Lung (tissue), 12 donors: ENCODE measurements around the gene GLB1L2. TPM values are rescaled to one million over a fixed set of nuclear protein-coding genes. Genes with fewer than 3 reads are reported as not detected.

Experiments
- ATAC-seq: fragments of 200-7000 bp; cut with Tn5 transposase; one replicate; pipeline ENCODE4 v1.9.1; 2020; ENCODE audit warnings: moderate number of reproducible peaks; ENCODE audit not compliant: insufficient read depth, low FRiP score
- DNase-seq, 3 donors: peaks; one replicate each; pipeline ENCODE4 v3.0.0-alpha.2; 2013 to 2017
- H3K27ac ChIP-seq, 2 donors: one replicate each; pipeline ENCODE4 v1.5.1; 2013; ENCODE audit warnings: mild to moderate bottlenecking in 2 of 2, moderate library complexity in 2 of 2, control low read depth in 1 of 2, inconsistent platforms in 1 of 2, low read depth in 1 of 2, low read length in 1 of 2
- H3K27me3 ChIP-seq, 3 donors: one replicate each; pipeline ENCODE4 v1.5.1; 2013; ENCODE audit warnings: low read length in 2 of 3; ENCODE audit not compliant: control insufficient read depth in 3 of 3, insufficient read depth in 3 of 3
- H3K36me3 ChIP-seq, 4 donors: one replicate each; pipeline ENCODE4 v1.5.1; 2013; ENCODE audit warnings: low read length in 4 of 4, mild to moderate bottlenecking in 1 of 4, moderate library complexity in 1 of 4; ENCODE audit not compliant: control insufficient read depth in 4 of 4, insufficient read depth in 4 of 4
- H3K4me1 ChIP-seq, 5 donors: one replicate each; pipeline ENCODE4 v1.5.1; 2013; ENCODE audit warnings: low read length in 5 of 5, mild to moderate bottlenecking in 2 of 5, moderate library complexity in 1 of 5; ENCODE audit not compliant: control insufficient read depth in 5 of 5, insufficient read depth in 5 of 5
- H3K4me3 ChIP-seq: one replicate; pipeline ENCODE4 v1.5.1; 2013; ENCODE audit warnings: mild to moderate bottlenecking, control low read depth, moderate library complexity
- H3K9ac ChIP-seq, 2 donors: one replicate each; pipeline ENCODE4 v1.5.1; 2013; ENCODE audit warnings: low read length in 2 of 2, control low read depth in 1 of 2; ENCODE audit not compliant: insufficient read depth in 1 of 2
- H3K9me3 ChIP-seq, 4 donors: one replicate each; pipeline ENCODE4 v1.5.1; 2013; ENCODE audit warnings: low read length in 3 of 4, mild to moderate bottlenecking in 1 of 4, moderate library complexity in 1 of 4; ENCODE audit not compliant: control insufficient read depth in 4 of 4, insufficient read depth in 3 of 4
- CTCF ChIP-seq: IDR thresholded peaks from 2 replicates; pipeline ENCODE4 v1.5.1; 2012; ENCODE audit warnings: mild to moderate bottlenecking; ENCODE audit errors: control extremely low read depth, extremely low read depth
- WGBS, 2 donors: extraction: QIAGEN DNeasy Blood & Tissue Kit; methylation state at CpG; one replicate each; pipeline ENCODE4 v1.1.7; 2013; 5-methylcytosine and 5-hydroxymethylcytosine counted together
- polyA plus RNA-seq, 2 donors: library from polyadenylated mRNA; stranded (reverse); fragments of 200-250 nt; gene quantifications; one replicate each; pipeline ENCODE4 v1.2.1, GENCODE V29; 2013
- total RNA-seq, 2 donors: library from RNA; depleted of rRNA in 1 of 2; stranded (reverse); fragments of >200 nt in 1 of 2; gene quantifications; one replicate each; pipeline ENCODE4 v1.2.1, GENCODE V29; 2014 to 2021
- donor health status: control.
- donor health status: control.
- donor health status: Bipolar disorder and iron deficiency.
- donor health status: healthy.
- donor health status: DM: yes; HTN: yes; CAD: no.

Gene GLB1L2
- total and polyA plus RNA-seq, 4 donors: 7.1 to 13.6 (median 9.3) TPM

DNA sequence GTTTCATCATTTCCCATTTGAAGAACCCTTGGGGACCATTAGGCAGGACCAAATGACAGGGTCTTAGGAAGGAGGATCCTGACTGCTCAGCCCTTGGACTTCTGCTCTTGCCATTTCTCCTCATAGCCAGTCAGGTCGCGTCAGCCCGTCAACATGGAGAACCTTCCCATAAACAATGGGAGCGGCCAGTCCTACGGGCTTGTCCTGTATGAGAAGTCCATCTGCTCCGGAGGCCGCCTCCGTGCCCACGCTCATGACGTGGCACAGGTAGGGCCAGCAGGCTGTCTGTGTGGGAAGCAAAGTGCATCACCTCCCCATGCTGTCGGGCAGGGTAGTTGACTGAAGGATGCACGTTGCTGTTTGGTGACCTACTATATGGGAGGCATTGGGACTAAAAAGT lies 19.6 kb upstream of the GLB1L2 start:
- TF ChIP-seq CTCF: no peak
- H3K4me3 ChIP-seq: no peak overlapping the region
- no peaks in the 10 kb centered on the region for H3K36me3 ChIP-seq
- H3K9ac ChIP-seq: no peak overlapping the region
- no peak for ATAC-seq
- no peak overlapping the region for H3K27ac ChIP-seq
- peaks cover 0 to 6% (median 3%) of the 10 kb centered on the region in 4 donors for H3K9me3 ChIP-seq
- no peaks in the 10 kb centered on the region for H3K4me1 ChIP-seq
- WGBS, 2 donors: 86 to 87% methylated on average over 12 of the region's 12 CpGs
- peaks cover 0 to 2% (median 0%) of the 10 kb centered on the region in 3 donors for H3K27me3 ChIP-seq
- no peak for DNase-seq

- H3K9ac ChIP-seq: no peak overlapping the region
- no peak overlapping the region for H3K27ac ChIP-seq
- DNase-seq (no peak), ATAC-seq (no peak)
- no peak overlapping the region for H3K4me3 ChIP-seq
- H3K9me3 ChIP-seq: peaks cover 0 to 6% (median 3%) of the 10 kb centered on the region in 4 donors
- no peak for TF ChIP-seq CTCF
- H3K36me3 ChIP-seq: no peaks in the 10 kb centered on the region
- H3K4me1 ChIP-seq: no peaks in the 10 kb centered on the region
- WGBS, 2 donors: 68 to 76% methylated on average over 5 of the region's 5 CpGs
- peaks cover 0 to 2% (median 0%) of the 10 kb centered on the region in 3 donors for H3K27me3 ChIP-seq
Observed at GRCh38 chr11:134312807-134313206, 19.0 kb upstream of the GLB1L2 start.

DNA sequence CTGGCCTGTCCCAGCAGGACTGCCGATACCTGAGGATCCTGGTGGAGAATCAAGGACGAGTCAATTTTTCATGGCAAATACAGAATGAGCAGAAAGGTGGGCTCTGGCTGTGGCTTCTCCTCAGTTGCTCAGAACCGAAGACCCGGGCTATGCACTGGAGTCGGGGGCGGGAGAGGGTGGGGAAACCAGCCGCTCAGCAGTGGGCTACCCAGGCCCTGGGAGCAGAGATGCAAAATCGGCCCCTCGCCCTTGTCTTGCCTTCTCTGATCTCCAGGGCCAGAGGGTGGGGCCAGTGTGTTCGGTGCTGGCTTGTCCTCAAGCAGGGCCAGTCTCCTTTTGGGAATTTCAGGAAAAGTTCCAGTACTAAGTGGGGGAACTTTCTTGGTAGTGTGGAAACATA lies 18.4 kb upstream of the GLB1L2 start:
- no peak overlapping the region for H3K4me3 ChIP-seq
- DNase-seq (no peak), ATAC-seq (no peak)
- no peak overlapping the region for H3K9ac ChIP-seq
- no peaks in the 10 kb centered on the region for H3K36me3 ChIP-seq
- H3K9me3 ChIP-seq: peaks cover 0 to 6% (median 3%) of the 10 kb centered on the region in 4 donors
- H3K27me3 ChIP-seq: peaks cover 0 to 2% (median 0%) of the 10 kb centered on the region in 3 donors
- no peak overlapping the region for H3K27ac ChIP-seq
- 86 to 89% methylated on average over 10 of the region's 10 CpGs for WGBS, 2 donors
- TF ChIP-seq CTCF: no peak
- no peaks in the 10 kb centered on the region for H3K4me1 ChIP-seq
